Smooth muscle cell of the brain vasculature (primary cell): ENCODE measurements around the gene SEC61G.

Experiments used
- DNase-seq: peaks from one replicate; pipeline ENCODE4 v3.0.0-alpha.2; 2012; ENCODE audit warnings: low read depth, low spot score

Gene SEC61G

GRCh38 chr7:54764861-54765260, 5.8 kb upstream of the SEC61G start:
- DNase-seq: no peak

GRCh38 chr7:54757711-54758110, 1.3 kb downstream of the SEC61G start:
- no peak for DNase-seq

DNA sequence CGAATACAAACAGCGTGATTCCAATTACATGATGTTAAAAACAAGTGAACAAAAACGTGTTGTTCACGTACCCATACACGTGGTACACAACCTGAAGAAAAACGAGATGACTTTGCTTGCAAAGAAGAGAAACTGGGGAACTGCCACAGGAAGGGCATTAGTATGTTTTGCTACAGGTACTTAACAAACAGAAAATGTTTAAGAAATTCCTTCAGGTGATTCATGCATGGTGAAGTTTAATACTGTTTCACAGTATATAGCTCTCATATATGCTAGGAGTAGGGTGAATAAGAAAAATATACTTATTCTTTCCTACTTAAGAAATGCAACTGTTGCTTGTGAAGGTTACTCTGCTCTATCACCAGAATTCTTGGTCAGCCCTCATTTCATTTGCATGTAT, 9.8 kb downstream of the SEC61G start:
- no peak for DNase-seq

- DNase-seq: no peak
Measured at GRCh38 chr7:54747234-54747633, 11.8 kb downstream of the SEC61G start.

GRCh38 chr7:54743580-54743979, 15.4 kb downstream of the SEC61G start:
- DNase-seq: no peak

DNA sequence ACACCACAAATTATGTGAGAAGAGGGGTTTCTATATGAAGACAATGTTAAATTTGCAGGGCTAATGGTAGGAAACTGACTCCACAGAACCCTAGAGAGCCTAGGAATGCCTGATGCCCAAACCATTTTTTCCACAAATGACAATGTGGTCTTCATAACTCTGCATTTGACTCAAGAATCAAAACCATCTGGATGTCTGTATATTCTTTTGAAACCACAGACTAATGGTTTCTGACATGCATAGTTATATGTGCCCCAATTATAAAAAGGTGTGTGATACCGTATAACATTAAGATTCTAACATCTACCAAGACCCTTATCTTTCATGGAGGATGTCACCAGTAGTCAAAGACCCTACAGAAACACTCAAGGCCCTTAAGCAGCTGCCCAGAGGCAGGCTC, 20.3 kb downstream of the SEC61G start:
- no peak for DNase-seq

GRCh38 chr7:54729107-54729506, 29.9 kb downstream of the SEC61G start:
- DNase-seq: no peak

DNA sequence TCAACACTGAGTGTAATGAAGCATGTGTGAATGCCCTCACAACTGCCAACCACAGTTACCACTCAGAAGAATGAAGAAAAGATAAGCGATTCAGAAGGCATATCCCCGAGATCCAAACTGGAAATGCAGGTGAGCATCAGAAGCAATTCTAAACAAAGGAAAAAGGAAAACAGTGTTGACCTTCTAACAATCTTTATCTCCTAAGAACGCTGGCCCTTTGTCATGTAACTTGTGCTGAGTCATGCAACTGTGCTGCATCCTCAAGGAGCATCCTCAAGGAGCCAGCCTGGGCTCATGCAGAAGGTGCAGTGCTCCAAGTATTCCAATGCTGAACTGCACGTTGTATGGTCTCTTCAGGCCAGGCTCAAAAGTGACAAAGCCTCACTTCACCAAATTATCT, 30.6 kb downstream of the SEC61G start:
- DNase-seq: no peak

GRCh38 chr7:54725255-54725654, 33.8 kb downstream of the SEC61G start:
- DNase-seq: no peak

DNA sequence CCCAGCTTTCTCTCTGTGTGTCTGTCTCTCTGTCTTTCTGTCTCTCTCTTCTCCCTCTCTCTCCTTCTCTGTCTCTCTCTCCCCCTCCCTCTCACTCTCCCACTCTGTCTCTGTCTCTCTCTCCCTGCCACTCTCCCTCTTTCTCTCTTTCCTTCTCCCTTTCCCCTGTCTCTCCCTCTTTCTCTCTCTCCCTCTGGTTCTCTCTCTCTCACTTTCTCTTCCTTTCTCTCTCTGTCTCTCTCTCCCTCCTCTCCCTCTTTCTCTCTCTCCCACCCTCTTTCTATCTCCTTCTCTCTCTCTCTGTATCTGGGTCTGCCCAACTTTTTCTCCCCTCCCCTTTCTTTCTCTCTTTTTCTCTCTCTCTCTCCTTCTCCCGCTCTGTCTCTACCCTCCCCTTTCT, 36.5 kb downstream of the SEC61G start:
- DNase-seq: no peak

GRCh38 chr7:54722026-54722425, 37.0 kb downstream of the SEC61G start:
- no peak for DNase-seq

DNA sequence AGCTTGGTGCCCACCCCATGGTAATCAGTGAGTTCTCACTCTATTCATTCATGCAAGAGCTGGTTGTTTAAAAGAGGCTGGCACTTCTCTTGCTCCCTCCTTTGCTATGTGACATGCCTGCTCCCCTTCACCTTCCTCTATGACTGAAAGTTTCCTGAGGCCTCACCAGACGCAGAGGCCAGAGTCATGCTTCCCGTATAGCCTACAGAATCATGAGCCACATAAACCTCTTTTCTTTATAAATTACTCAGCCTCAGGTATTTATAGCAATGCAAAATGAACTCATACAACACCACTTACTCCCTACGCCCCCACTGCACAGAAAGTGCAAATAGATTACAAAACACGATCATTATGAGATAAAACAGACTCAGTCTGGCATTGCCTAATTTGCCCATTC, 39.0 kb downstream of the SEC61G start:
- no peak for DNase-seq

- no peak for DNase-seq
Measured at GRCh38 chr7:54719425-54719824, 39.6 kb downstream of the SEC61G start.

- DNase-seq: no peak
Measured at GRCh38 chr7:54712820-54713219, 46.2 kb downstream of the SEC61G start.

GRCh38 chr7:54711900-54712595, 47.0 kb downstream of the SEC61G start:
- no peak for DNase-seq

- DNase-seq: no peak
Measured at GRCh38 chr7:54709283-54709682, 49.7 kb downstream of the SEC61G start.

GRCh38 chr7:54705436-54705835, 53.6 kb downstream of the SEC61G start:
- DNase-seq: no peak

DNA sequence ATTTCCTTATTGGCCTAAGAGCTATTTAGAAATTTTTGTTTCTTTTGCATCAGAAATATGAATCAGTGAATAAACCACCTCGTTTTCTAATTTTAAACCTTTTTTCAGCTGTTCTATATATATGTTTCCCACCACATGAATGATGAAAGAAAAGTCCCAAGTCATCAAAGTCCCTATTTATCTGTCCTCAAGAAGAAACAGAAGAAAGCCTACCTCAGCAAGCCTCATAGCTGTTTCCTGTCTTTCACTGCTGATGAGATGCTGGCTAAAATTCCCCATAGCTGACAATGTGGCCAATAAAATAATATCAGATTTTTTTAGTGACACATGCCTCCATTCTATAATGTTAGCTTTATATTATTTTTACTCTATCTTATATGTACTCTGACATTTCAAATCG, 54.2 kb downstream of the SEC61G start:
- DNase-seq: no peak
